ENCODE measurements around the gene PDE4DIP.
"Not testable (repeated sequence)": the region's sequence is repeated elsewhere in the genome, so short reads cannot be mapped to it uniquely, and the experiment has no call there.

- not testable (repeated sequence) for TF ChIP-seq EGR1 (IDR thresholded peaks at IDR 0.05; ENCODE audit: low read depth in 2 of 2); CTCF (IDR thresholded peaks at IDR 0.05; ENCODE audit: low read depth, low read length, missing input control); FOXA2 (IDR thresholded peaks at IDR 0.05); TAF1 (conservative IDR thresholded peaks at IDR 0.05); RAD21 (IDR thresholded peaks at IDR 0.05)
Observed at GRCh38 chr1:148855367-148855766, 11.1 kb downstream of the PDE4DIP start.

All from liver (tissue), 3 donors.